PC-9 (cell line): ENCODE results near the gene GRIFIN.

Source experiments
- EZH2 ChIP-seq: fragments of 200-600 bp; sonication (generic); IDR thresholded peaks from 2 replicates; pipeline ENCODE4 v1.8.0; 2017; ENCODE audit warnings: antibody characterized with exemption, low read depth
- TF ChIP-seq, protein P1 (sequence below): fragments of 200-600 bp; sonication (generic); conservative IDR thresholded peaks from 2 replicates; pipeline ENCODE4 v1.6.1; 2017; ENCODE audit warnings: mixed run types, antibody characterized with exemption, mild to moderate bottlenecking, moderate library complexity

DNA sequence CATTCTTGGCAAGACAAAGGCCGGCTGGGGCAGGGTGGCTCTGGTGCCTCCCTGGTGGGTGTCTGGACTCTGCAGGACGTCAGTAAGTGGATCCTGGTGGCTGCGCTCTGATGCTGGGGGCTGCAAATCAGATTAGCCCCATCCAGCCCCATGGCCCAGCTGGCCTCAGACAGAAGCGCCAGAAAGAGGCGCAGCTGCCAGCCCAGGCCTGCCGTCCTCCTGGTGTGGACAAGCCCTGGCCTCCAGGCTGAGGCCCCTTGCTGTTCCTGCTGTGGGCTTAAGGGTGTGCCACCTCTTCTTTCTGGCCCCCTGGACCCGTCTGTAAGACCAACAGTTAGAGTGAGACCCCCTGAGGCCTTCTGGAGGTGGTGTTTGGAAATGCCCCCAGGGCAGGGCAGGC is 37.5 kb upstream of the GRIFIN start:
- TF ChIP-seq, protein P1, sequence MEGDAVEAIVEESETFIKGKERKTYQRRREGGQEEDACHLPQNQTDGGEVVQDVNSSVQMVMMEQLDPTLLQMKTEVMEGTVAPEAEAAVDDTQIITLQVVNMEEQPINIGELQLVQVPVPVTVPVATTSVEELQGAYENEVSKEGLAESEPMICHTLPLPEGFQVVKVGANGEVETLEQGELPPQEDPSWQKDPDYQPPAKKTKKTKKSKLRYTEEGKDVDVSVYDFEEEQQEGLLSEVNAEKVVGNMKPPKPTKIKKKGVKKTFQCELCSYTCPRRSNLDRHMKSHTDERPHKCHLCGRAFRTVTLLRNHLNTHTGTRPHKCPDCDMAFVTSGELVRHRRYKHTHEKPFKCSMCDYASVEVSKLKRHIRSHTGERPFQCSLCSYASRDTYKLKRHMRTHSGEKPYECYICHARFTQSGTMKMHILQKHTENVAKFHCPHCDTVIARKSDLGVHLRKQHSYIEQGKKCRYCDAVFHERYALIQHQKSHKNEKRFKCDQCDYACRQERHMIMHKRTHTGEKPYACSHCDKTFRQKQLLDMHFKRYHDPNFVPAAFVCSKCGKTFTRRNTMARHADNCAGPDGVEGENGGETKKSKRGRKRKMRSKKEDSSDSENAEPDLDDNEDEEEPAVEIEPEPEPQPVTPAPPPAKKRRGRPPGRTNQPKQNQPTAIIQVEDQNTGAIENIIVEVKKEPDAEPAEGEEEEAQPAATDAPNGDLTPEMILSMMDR = no peak
- no peak for TF ChIP-seq EZH2
